Stimulated activated naive CD8-positive, alpha-beta T cell treated with anti-CD3 and anti-CD28 coated beads, Interleukin-15, amount 100 ng/mL, for 72 hours (primary cell): ENCODE data around the gene GFOD1.
A peak's percentile ranks its signal among the peaks of the same experiment; 100 is the strongest.

ENCODE experiments used
- ATAC-seq: fragments of 150-1000 bp; cut with Tn5 transposase; 2 replicates; pipeline ENCODE4 v1.10.0; 2021; ENCODE audit warnings: mild to moderate bottlenecking, moderate library complexity
- DNase-seq, 2 donors: peaks; one replicate each; pipeline ENCODE4 v3.0.0; 2021 to 2022
- H3K27ac Mint-ChIP-seq, 2 donors: one replicate each; pipeline ENCODE4 v1.8.0; 2022; ENCODE audit warnings: mild to moderate bottlenecking in 2 of 2, mixed read lengths in 2 of 2, moderate library complexity in 2 of 2
- H3K27me3 Mint-ChIP-seq: one replicate; pipeline ENCODE4 v1.8.0; 2022; ENCODE audit warnings: mixed read lengths
- H3K4me1 Mint-ChIP-seq: one replicate; pipeline ENCODE4 v1.8.0; 2022; ENCODE audit warnings: mild to moderate bottlenecking, mixed read lengths
- H3K4me3 Mint-ChIP-seq, 2 donors: one replicate each; pipeline ENCODE4 v1.8.0; 2022; ENCODE audit warnings: mild to moderate bottlenecking in 2 of 2, mixed read lengths in 2 of 2, moderate library complexity in 1 of 2
- H3K9me3 Mint-ChIP-seq, 2 donors: one replicate each; pipeline ENCODE4 v1.8.0; 2022; ENCODE audit warnings: mixed read lengths in 2 of 2

The GFOD1 gene

GRCh38 chr6:13496513-13497190, 9.3 kb upstream of the GFOD1 start:
- no peak overlapping the region for H3K4me3 Mint-ChIP-seq
- H3K27me3 Mint-ChIP-seq = no peaks in the 10 kb centered on the region
- H3K27ac Mint-ChIP-seq = no peak overlapping the region
- H3K4me1 Mint-ChIP-seq = no peaks in the 10 kb centered on the region
- no peak for ATAC-seq
- no peak for DNase-seq
- no peaks in the 10 kb centered on the region for H3K9me3 Mint-ChIP-seq

- no peak for DNase-seq
- ATAC-seq = no peak
- Mint-ChIP-seq H3K4me3 (no peak overlapping the region), H3K4me1 (no peaks in the 10 kb centered on the region), H3K27me3 (no peaks in the 10 kb centered on the region), H3K9me3 (no peaks in the 10 kb centered on the region), H3K27ac (no peak overlapping the region)
Observed at GRCh38 chr6:13495818-13496217, 8.4 kb upstream of the GFOD1 start.

- no peaks in the 10 kb centered on the region for H3K27me3 Mint-ChIP-seq
- H3K9me3 Mint-ChIP-seq = no peaks in the 10 kb centered on the region
- no peaks in the 10 kb centered on the region for H3K4me1 Mint-ChIP-seq
- DNase-seq (no peak), ATAC-seq (no peak)
- no peak overlapping the region for H3K4me3 Mint-ChIP-seq
- no peak overlapping the region for H3K27ac Mint-ChIP-seq
Observed at GRCh38 chr6:13495112-13495776, 7.8 kb upstream of the GFOD1 start.

GRCh38 chr6:13494137-13494536, 6.7 kb upstream of the GFOD1 start:
- H3K27ac Mint-ChIP-seq = no peak overlapping the region

GRCh38 chr6:13493147-13493546, 5.7 kb upstream of the GFOD1 start:
- Mint-ChIP-seq H3K9me3 (no peaks in the 10 kb centered on the region), H3K27me3 (peaks cover 8% of the 10 kb centered on the region), H3K4me3 (no peak overlapping the region), H3K27ac (no peak overlapping the region), H3K4me1 (peaks cover 6% of the 10 kb centered on the region)
- ATAC-seq (no peak), DNase-seq (no peak)

More at GRCh38 chr6:13494137-13494536, 6.7 kb upstream of the GFOD1 start:
- Mint-ChIP-seq H3K27me3 (no peaks in the 10 kb centered on the region), H3K4me1 (no peaks in the 10 kb centered on the region), H3K9me3 (no peaks in the 10 kb centered on the region), H3K4me3 (no peak overlapping the region)
- ATAC-seq (no peak), DNase-seq (no peak)

- no peak overlapping the region for H3K4me3 Mint-ChIP-seq
- H3K4me1 Mint-ChIP-seq = peaks cover 6% of the 10 kb centered on the region
- peaks cover 8% of the 10 kb centered on the region for H3K27me3 Mint-ChIP-seq
- no peaks in the 10 kb centered on the region for H3K9me3 Mint-ChIP-seq
- no peak overlapping the region for H3K27ac Mint-ChIP-seq
- ATAC-seq = no peak
- no peak for DNase-seq
Observed at GRCh38 chr6:13492357-13492756, 5.0 kb upstream of the GFOD1 start.

GRCh38 chr6:13491538-13491937, 4.1 kb upstream of the GFOD1 start:
- DNase-seq (no peak), ATAC-seq (no peak)
- Mint-ChIP-seq H3K9me3 (no peaks in the 10 kb centered on the region), H3K4me1 (peaks cover 6% of the 10 kb centered on the region), H3K27me3 (peaks cover 8% of the 10 kb centered on the region), H3K27ac (no peak overlapping the region), H3K4me3 (no peak overlapping the region)

GRCh38 chr6:13490402-13490801, 3.0 kb upstream of the GFOD1 start:
- no peak overlapping the region for H3K4me3 Mint-ChIP-seq
- H3K4me1 Mint-ChIP-seq = peaks cover 17% of the 10 kb centered on the region
- no peaks in the 10 kb centered on the region for H3K9me3 Mint-ChIP-seq
- H3K27me3 Mint-ChIP-seq = peaks cover 8% of the 10 kb centered on the region
- no peak overlapping the region for H3K27ac Mint-ChIP-seq
- DNase-seq = no peak
- no peak for ATAC-seq

- Mint-ChIP-seq H3K4me3 (no peak overlapping the region), H3K27ac (no peak overlapping the region)
Observed at GRCh38 chr6:13488896-13489237, 1.5 kb upstream of the GFOD1 start.

GRCh38 chr6:13488015-13488895, 855 bp upstream of the GFOD1 start:
- ATAC-seq (peak; percentile 4), DNase-seq (peak in 1 of 2 donors; percentile 37)
- Mint-ChIP-seq H3K27me3 (peaks cover 8% of the 10 kb centered on the region), H3K4me3 (peak overlapping the region; percentile 79 to 94), H3K4me1 (peaks cover 38% of the 10 kb centered on the region), H3K9me3 (no peaks in the 10 kb centered on the region), H3K27ac (peak overlapping the region in 1 of 2 donors; percentile 93)

More at GRCh38 chr6:13488896-13489237, 1.5 kb upstream of the GFOD1 start:
- DNase-seq (no peak), ATAC-seq (no peak)
- H3K27me3 Mint-ChIP-seq = peaks cover 8% of the 10 kb centered on the region
- peaks cover 32% of the 10 kb centered on the region for H3K4me1 Mint-ChIP-seq
- H3K9me3 Mint-ChIP-seq = no peaks in the 10 kb centered on the region

GRCh38 chr6:13486679-13487121, 700 bp downstream of the GFOD1 start:
- DNase-seq (peak; percentile 71 to 74), ATAC-seq (peak; percentile 60)
- H3K4me1 Mint-ChIP-seq = peaks cover 39% of the 10 kb centered on the region

GRCh38 chr6:13485923-13486562, 1.4 kb downstream of the GFOD1 start:
- H3K4me1 Mint-ChIP-seq = peaks cover 44% of the 10 kb centered on the region
- H3K27me3 Mint-ChIP-seq = peaks cover 8% of the 10 kb centered on the region
- peak overlapping the region; percentile 94 to 95 for H3K4me3 Mint-ChIP-seq
- ATAC-seq (peak; percentile 3), DNase-seq (peak in 1 of 2 donors; percentile 15)
- peak overlapping the region; percentile 37 to 44 for H3K27ac Mint-ChIP-seq
- no peaks in the 10 kb centered on the region for H3K9me3 Mint-ChIP-seq

More at GRCh38 chr6:13486679-13487121, 700 bp downstream of the GFOD1 start:
- Mint-ChIP-seq H3K27me3 (peaks cover 8% of the 10 kb centered on the region), H3K4me3 (peak overlapping the region; percentile 94 to 95), H3K27ac (peak overlapping the region in 1 of 2 donors; percentile 7), H3K9me3 (no peaks in the 10 kb centered on the region)

GRCh38 chr6:13485303-13485702, 2.1 kb downstream of the GFOD1 start:
- H3K27me3 Mint-ChIP-seq = peaks cover 8% of the 10 kb centered on the region
- H3K4me3 Mint-ChIP-seq = peak overlapping the region; percentile 94 to 95
- ATAC-seq (no peak), DNase-seq (no peak)
- peaks cover 49% of the 10 kb centered on the region for H3K4me1 Mint-ChIP-seq
- H3K9me3 Mint-ChIP-seq = no peaks in the 10 kb centered on the region
- no peak overlapping the region for H3K27ac Mint-ChIP-seq

GRCh38 chr6:13484827-13485226, 2.6 kb downstream of the GFOD1 start:
- ATAC-seq = no peak
- H3K9me3 Mint-ChIP-seq = no peaks in the 10 kb centered on the region
- peaks cover 8% of the 10 kb centered on the region for H3K27me3 Mint-ChIP-seq
- DNase-seq = no peak
- H3K4me1 Mint-ChIP-seq = peaks cover 54% of the 10 kb centered on the region
- H3K27ac Mint-ChIP-seq = no peak overlapping the region
- H3K4me3 Mint-ChIP-seq = peak overlapping the region in 1 of 2 donors; percentile 42

- ATAC-seq (no peak), DNase-seq (no peak)
- peak overlapping the region in 1 of 2 donors; percentile 3 for H3K27ac Mint-ChIP-seq
- peak overlapping the region; percentile 42 to 47 for H3K4me3 Mint-ChIP-seq
- peaks cover 8% of the 10 kb centered on the region for H3K27me3 Mint-ChIP-seq
- H3K4me1 Mint-ChIP-seq = peaks cover 60% of the 10 kb centered on the region
- no peaks in the 10 kb centered on the region for H3K9me3 Mint-ChIP-seq
Observed at GRCh38 chr6:13484138-13484708, 3.2 kb downstream of the GFOD1 start.
